ENCODE measurements around the gene APOL3. TPM values are rescaled to one million over a fixed set of nuclear protein-coding genes. Genes with fewer than 3 reads are reported as not detected.
"Not testable (repeated sequence)": the region's sequence is repeated elsewhere in the genome, so short reads cannot be mapped to it uniquely, and the experiment has no call there.

Gene APOL3
- total RNA-seq, 1 experiment from 2014 or later = 3.2 TPM

DNA sequence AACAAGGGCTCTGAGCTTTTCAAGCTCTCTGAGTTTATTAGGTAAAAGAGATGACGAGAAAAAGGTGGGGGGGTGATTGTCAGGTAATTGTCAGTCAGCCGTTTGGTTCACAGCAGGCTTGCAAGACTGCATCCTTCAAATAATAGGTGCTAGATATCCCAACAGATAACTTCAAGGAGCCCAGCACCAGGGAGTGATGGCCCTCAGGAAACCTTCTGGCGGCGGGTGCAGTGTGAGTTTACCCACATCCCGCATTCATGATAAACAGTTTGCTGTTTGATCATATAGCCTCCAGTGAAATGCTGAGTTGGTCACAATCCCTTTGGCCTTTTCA lies 1.2 kb upstream of the APOL3 start:
- DNase-seq (ENCODE audit: low read depth) = not testable (repeated sequence)

DNA sequence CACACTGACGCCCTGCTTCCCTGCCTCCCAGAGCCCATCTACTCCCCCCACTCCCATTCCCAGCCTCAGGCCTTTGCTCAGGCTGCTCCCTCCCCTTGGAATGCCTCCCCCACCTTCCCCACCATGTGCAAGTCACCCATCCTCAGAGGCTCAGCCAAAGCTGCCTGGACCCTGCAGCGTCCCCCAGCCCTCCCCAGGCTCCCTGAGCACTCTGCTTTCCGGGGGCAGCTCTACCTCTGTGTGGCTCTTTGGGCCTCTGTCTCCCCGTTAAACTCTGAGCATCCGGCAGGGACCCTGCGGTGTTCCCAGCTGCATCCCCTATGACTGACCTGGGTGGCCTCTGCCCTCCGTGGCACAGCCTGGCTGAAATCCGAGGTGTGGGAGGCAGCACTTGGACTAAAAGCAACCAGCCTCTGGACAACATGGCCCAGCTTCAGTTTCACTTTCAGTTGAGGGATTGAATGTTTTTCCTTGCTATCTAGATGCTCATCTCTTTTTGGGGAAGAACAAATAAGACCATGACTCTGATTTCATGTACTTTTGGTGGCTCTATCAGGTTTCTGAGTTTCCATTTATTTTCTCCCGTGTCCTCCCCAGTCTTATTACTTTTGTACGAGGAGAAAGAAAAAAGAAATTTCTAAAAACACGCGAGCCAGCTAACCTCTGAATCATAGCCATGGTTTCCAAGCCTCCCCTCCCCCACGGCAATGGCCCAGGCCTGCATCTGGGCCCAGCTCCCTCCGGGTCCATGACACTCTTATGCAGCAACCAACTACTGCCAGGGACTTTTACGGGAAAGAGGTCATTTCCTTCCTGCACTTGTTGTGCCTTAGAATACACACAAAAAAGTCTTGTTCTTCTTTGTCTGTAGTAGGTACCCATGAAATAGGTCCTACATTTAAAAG lies 3.8 kb downstream of the APOL3 start:
- peak; percentile 79 for DNase-seq (ENCODE audit: low read depth)

DNA sequence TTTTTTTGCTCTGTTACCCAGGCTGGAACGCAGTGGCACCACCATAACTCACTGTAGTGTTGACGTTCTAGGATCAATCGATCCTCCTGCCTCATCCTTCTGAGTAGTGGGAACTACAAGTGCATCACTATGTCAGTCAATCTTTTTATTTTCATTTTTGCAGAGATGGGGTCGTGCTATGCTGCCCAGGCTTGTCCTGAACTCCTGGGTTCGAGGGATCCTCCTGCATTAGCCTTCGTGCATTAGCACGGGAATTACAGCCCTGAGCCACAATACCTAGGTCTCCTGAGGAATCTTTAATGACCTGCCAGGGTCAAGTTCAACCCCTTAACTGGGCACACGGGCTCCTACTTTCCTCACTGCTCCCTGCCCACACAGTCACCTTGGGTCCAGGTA lies 4.4 kb downstream of the APOL3 start:
- DNase-seq (ENCODE audit: low read depth) = no peak

DNA sequence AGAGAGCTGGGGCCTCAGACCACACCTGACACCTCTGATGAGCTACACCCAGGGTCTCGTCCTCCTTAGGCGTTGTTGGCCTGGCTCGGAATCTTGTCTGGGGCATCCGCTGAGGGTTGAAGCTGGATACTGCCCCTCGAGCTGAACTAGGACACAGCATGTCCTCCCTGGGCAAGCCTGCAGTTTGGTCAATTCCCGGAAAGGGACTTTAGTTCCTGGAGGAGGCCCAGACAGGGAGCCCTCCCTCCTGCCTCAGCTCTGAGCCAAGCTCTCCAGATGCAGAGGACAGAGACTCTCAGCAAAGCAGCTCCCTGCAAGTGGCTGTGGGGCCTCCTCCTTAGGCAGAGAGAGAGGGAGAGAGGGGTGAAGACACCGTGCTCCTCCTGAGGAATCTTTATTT lies 4.9 kb downstream of the APOL3 start:
- DNase-seq (ENCODE audit: low read depth) = no peak

DNA sequence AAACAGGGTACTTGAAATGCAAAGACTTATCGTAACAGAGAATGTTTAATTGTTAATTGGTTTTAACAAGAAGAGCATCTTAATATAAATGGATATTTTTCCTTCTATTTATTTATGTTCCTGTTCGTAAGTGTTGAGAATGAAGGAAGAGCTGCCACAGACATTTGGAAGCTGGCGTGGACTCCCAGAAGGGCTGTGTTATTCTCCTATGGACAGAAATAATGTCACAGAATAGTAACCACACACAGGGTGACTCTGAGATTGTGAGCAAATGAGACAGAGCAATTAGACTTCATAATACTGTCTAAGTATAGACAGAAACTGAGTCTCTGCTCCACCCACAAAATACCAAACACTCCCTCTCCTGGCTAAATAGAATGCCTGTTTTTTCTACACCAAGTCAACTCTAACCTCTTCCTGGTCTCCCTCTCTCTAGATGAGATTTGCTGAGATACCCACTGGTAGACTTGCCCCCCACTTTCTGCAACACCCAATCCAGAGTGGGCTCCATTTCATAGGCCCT lies 6.1 kb downstream of the APOL3 start:
- no peak for DNase-seq (ENCODE audit: low read depth)

DNA sequence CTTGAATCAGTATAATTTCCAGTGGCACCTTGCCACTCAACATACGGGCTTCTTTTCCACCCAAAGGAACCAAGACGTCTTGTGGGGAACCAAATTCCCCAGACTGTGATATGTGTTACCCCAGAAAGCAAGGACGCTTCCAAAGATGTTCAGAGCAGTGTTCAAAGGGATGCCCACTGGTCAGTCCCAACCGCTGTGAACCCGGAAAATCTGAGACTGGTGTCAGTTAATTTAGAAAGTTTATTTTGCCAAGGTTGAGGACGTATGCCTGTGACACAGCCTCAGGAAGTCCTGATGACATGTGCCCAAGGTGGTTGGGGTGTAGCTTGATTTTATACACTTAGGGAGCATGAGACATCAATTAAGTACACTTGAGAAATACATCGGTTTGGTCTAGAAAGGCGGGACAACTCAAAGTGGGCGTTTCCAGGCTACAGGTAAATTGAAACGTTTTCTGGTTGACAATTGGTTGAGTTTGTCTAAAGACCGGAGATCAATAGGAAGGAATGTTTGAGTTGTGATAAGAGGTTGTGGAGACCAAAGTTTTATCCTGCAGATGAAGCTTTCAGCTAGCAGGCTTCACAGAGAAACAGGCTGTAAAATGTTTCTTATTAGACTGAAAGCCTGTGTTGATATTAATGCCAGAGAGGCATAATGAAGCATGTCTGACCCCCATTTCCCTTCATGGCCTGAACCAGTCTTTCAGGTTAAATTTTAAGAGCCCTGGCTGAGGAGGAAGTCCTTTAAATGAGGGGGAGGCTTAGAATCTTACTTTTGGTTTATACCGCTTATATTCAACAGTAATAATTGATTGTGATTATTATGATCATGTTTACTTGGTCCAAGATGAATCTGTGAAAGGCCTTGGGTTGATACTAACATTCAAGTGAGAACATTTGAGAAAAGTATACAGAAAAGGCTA lies 6.8 kb downstream of the APOL3 start:
- DNase-seq (ENCODE audit: low read depth) = no peak

DNA sequence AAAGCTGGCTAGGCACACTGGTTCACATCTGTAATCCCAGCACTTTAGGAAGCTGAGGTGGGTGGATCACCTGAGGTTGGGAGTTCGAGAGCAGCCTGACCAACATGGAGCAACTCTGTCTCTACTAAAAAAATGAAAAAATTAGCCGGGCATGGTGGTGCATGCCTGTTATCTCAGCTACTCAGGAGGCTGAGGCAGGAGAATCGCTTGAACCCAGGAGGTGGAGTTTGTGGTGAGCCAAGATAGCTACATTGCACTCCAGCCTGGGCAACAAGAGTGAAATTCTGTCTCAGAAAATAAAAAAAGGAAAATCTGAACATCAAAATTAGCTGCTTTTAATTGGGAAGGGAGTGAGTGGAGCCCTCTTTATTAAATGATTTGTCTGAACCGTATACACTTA lies 7.7 kb downstream of the APOL3 start:
- DNase-seq (ENCODE audit: low read depth) = not testable (repeated sequence)

DNA sequence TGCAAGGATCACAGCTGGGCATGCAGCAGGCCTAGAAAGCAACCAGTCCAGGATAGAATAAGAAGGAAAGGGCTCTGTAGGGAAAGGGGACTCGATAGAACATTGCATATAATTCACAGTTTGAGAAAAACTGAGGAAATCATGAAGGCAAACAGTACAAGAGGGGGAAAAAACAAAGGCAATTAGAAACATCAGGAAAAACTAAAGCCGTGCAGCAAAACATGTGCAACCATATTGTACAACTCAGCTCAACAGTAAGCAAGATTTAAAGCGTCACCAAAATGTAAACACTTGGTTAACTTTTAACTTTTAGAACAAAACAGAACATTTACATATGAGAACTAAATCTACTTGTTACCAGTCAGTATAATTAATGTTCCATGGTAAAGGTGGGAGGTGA lies 8.5 kb downstream of the APOL3 start:
- no peak for DNase-seq (ENCODE audit: low read depth)

DNA sequence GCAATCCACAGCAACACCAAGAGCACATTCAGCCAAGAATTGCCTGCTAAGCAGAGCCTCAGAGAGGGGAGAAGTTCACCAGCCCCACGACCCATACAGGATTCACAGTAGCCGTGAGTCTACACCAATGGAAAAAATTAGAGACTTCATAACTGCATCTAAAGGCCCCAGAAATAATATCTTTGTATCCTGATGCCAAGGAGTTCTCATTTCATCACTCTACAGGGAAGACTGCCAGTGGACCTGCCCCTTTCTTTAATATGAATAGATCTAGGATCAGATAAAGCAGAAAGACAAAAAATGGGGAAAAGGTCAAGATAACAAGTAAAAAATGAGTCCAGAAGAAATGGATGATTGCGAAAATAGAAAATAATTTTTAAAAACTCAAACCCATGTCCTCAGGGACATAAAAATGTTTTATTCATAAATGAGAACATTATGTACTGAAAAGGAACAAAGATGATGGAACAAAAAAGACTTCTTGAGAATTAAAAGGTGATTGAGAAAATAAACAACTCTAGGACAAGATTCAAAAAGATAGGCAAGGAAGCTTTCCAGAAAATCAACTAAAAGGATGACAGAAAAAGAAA lies 9.5 kb downstream of the APOL3 start:
- DNase-seq (ENCODE audit: low read depth) = no peak

DNA sequence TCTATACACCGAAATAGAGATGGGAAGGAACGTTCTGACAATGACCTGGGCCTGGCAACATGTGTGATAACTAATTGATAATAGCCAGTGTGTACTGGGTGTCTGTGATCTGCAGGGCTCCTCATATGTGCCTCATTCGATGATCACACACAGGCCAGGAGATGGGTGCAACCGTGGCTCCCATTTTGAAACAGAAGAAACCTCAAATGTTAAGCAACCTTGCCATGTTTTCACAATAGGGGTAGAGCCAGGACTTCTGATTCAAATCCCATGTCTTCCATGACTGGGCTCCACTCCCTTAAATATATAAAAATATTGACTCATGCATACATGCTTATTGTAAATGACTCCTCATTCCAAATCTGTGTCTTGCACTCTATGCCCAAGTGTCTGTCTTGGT lies 11.1 kb downstream of the APOL3 start:
- DNase-seq (ENCODE audit: low read depth) = peak; percentile 15

DNA sequence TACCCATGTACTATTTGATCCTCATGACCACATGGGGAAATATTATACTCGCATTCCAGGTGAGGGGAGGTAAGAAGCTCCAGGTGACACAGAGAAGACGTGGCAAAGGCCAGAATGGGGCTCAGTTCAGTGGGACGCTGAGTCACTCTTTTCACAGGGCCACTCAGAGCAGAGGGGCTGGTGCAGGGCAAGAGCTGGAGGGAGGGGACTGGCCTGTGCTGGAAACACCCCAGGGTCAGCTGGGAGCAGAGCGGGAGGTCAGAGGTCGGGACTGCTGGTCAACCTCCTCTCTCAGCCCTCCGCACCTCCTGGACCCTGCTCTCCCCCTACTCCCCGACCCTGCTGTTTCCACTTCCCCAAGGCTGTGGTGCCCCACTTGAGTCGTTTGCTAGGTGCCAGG lies 12.1 kb downstream of the APOL3 start:
- no peak for DNase-seq (ENCODE audit: low read depth)

DNA sequence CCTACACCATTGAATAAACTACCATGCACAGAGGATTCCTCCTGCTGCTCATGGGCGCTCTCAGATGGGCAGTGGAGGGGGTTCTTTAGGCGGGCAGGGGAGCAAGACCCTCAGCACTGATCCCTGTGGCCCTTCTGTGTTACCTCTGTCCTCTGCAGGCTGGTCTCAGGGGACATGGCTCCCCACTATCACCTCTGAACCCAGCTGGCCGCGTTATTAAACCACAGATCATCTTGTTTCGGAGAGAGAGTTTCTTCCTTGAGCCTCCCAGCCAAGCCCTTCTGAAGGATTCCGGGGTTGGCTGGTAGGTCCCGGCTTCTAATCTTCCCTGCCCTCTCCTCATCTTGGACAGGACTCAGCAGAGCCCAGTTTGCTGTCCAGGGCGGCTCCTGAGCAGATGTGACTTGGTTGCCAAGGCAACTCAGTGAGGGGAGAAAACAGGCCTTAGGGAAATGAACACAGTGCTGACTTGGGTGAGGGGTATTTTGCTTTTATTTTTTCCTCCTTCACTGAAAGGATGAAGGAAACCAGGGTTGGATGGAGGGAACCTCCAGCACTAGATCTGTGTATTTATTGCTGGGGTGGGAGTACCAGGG lies 13.3 kb downstream of the APOL3 start:
- no peak for DNase-seq (ENCODE audit: low read depth)

DNA sequence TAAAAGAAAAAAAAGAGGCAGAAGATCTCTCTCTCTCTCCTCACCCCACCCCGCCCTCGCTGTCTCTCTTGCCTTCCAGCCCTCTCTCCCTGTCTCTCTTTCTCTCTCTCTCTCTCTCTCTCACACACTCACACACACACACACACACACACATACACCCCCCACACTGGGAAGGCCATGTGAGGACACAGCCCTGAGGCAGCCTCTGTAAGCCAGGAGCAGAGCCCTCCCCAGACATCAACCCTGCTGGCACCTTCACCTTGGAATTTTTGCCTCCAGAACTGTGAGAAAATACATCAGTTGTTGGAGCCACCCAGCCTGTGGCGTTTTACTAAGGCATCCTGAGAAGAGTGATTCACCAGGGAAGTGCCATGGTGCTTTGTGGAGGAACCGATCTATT lies 14.7 kb downstream of the APOL3 start:
- DNase-seq (ENCODE audit: low read depth) = no peak

DNA sequence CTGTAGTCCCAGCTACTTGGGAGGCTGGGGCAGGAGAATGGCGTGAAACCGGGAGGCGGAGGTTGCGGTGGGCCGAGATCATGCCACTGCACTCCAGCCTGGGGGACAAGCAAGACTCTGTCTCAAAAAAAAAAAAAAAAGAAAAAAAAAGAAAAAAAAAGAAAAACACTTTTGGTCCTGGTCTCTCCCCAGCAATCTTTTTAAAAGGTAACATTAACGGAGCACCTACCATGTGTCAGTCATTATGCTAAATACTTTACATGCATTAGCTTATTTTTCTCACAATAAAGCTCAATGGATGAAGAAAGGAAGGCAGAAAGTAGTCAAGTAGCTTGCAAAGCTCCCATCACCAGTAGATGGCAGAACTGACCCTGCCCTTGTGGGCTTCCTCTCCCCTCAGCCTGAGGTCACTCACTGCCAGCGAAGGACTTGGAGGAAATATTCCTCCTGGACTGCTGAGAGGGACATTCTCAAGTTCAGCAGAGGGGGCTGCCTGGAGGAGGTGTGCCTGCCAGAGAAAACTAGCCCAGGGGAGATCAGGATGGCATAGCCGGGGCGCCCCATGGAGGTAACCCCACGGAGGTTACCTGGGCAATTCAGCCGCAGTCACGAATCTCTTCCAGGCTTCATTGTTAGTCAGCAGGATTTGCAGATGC lies 15.5 kb downstream of the APOL3 start:
- DNase-seq (ENCODE audit: low read depth) = peak; percentile 72

DNA sequence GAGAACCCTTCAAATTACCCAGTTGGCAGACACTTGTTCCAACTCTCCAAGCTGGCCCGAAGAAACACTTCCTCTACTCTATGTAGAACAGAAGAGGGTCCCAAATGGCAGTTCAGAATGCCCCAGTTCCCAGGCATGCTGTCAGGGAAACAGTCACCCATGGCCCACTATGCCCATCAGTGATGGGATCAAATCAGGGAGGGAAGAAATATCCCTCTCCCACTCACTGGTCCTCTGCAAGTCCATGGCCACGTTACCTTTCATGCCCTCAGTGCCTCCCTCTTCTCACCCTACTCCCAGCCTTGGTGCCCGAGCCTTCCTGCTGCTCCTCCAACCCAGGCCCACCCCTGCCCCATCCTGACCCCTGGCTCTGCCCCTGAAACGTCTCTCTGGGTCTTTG lies 16.6 kb downstream of the APOL3 start:
- no peak for DNase-seq (ENCODE audit: low read depth)

DNA sequence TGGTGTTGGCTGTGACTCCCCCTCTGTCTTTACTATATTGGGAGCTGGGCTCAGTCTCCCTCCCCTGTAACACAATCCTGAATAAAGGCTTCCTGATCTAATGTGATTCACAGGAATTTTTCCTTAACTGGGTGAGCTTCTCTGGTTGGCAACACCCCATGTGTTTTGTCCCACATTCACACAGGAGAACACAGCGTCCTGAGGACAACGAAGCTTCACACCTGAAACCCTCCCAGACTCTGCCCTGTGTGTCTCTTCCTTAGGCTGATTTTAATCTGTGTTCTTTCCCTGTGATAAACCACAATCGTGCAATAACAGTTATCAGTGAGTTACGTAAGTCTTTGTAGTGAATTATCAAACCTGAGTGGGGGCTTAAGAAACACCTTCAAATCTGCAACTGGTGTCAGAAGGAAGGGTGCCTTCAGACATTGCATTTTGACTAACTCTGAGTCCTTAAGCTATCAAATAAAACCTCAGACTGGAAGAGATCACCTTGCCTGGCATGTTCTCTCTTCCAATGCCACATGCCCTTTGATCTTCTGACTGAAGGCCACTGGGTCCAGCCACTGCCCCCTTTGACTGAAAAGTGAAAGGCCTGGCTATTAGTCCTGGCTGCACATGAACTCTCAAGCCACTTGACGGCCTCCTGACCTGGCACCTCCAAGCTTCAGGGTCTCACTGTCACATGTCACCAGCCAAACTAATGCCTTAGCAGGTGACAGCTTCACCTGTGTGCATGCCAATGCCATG lies 17.3 kb downstream of the APOL3 start:
- no peak for DNase-seq (ENCODE audit: low read depth)

DNA sequence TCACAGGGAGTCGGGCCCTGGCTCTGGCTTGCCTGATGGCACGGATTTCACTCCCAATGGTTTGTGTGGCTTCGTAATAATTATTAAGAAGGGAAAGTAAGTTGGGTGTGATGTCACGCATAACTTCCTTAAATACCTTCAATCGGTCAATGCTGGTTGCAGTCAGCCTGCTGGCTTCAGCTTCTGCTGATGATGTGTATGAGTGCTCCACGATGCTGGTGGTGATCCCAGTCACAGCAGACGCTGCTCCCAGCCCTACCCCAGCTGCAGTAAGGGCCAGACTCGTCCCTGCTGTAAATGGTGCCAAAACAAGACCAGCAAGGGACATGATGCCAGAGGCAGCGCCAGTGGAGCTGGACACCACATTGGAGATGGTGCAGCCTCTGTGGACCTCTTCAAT lies 19.1 kb downstream of the APOL3 start:
- no peak for DNase-seq (ENCODE audit: low read depth)

DNA sequence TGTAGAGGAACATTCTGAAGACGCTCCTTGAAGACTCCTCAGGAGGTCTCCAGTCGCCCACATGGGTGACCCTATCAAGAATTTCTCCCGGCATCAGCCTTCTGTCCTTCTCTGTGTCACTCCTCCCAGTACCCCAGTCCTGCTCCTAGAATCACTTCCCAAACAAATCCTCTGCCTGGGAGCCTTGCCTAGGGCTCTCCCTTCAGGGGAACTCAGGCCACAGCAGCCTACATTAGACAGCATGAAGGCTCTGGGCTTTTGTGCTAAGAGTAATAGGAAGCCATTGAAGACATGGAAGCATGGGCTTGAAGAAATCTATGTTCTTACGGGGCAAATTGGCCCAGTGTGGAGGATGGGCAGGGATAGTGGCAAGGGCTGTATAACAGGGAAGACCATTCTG lies 21.8 kb downstream of the APOL3 start:
- not testable (repeated sequence) for DNase-seq (ENCODE audit: low read depth)

DNA sequence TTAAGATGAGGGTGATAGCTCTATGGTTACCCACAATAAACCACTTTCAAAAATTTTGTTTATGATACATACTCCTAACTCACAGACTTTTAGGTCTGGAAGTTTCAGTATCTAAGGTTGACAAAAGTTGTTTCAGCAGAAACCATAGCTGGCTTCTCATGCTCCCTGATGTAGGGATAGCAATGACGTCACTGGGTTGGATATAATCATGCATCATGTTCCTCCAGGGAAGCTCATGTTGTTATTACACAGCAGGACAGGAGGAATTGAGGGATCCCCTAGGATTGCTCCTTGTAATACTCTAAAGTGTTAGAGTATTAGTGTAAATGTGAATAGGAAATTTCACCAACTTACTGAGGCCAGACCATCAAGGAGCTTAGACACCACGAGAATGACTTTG lies 23.6 kb downstream of the APOL3 start:
- DNase-seq (ENCODE audit: low read depth) = peak; percentile 45

DNA sequence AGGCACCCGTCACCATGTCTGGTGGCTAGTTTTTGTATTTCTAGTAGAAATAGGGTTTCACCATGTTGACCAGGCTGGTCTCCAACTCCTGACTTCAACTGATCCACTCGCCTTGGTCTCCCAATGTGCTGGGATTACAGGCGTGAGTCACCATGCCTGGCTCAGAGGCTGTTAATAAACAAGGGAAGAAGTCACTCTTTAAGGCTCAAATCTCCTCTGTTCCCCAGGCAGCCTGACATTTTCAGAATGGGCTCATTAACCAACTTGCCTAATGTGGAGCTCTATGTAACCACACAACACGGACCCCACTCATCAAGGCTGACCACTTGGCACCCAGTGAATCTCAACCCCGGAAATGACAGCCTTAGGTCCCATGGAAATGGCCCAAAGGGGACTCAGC lies 24.1 kb downstream of the APOL3 start:
- peak; percentile 48 for DNase-seq (ENCODE audit: low read depth)

All from LHCN-M2 (cell line).